OCI-LY7 (cell line): ENCODE results near the gene INHA. TPM values are rescaled to one million over a fixed set of nuclear protein-coding genes. Genes with fewer than 3 reads are reported as not detected.

ENCODE experiments used
- BruUV-seq: library from RNA; stranded (reverse); fragments of 400-500 nt; replicated peaks from 2 replicates; lab custom pipeline; 2021; lab: Mats Ljungman, UMichigan
- CTCF ChIA-PET: fragments of 300-600 bp; sonication (Branson Sonifier 250); formaldehyde crosslinking; loops from one replicate; lab custom pipeline; 2022; ENCODE audit warnings: antibody characterized with exemption; ENCODE audit not compliant: unreplicated experiment; lab: Charles Lee
- POLR2A ChIA-PET: fragments of 300-600 bp; sonication (Branson Sonifier 250); formaldehyde crosslinking; loops from one replicate; lab custom pipeline; 2022; ENCODE audit warnings: antibody characterized with exemption; lab: Charles Lee
- DNase-seq: peaks from one replicate; pipeline ENCODE4 v3.0.0-alpha.2; 2015; ENCODE audit warnings: low spot score
- H2AFZ ChIP-seq: fragments of 200-600 bp; sonication (generic), shearing (Covaris generic); 2 replicates; pipeline ENCODE4 v1.6.1; 2014; ENCODE audit warnings: mild to moderate bottlenecking, antibody characterized with exemption, low read length, moderate library complexity
- H3K27ac ChIP-seq: fragments of 200-600 bp; sonication (generic); 2 replicates; pipeline ENCODE4 v1.5.1; 2014; ENCODE audit warnings: mixed run types, low read depth, mild to moderate bottlenecking, moderate library complexity, low read length, inconsistent platforms; ENCODE audit not compliant: poor library complexity, severe bottlenecking
- H3K36me3 ChIP-seq: fragments of 200-600 bp; sonication (generic); 2 replicates; pipeline ENCODE4 v1.6.1; 2014; ENCODE audit warnings: mild to moderate bottlenecking, antibody characterized with exemption, low read length, moderate library complexity, mixed read lengths; ENCODE audit not compliant: insufficient read depth
- H3K4me1 ChIP-seq: fragments of 200-600 bp; sonication (generic); 2 replicates; pipeline ENCODE4 v1.5.1; 2014; ENCODE audit warnings: mild to moderate bottlenecking, low read length; ENCODE audit not compliant: insufficient read depth, poor library complexity, severe bottlenecking
- H3K4me2 ChIP-seq: fragments of 200-600 bp; sonication (generic); 2 replicates; pipeline ENCODE4 v1.6.1; 2014; ENCODE audit warnings: mild to moderate bottlenecking, low read length
- H3K4me3 ChIP-seq: fragments of 200-600 bp; sonication (generic); 2 replicates; pipeline ENCODE4 v1.5.1; 2014; ENCODE audit warnings: mild to moderate bottlenecking, low read depth, low read length; ENCODE audit not compliant: poor library complexity, severe bottlenecking
- H3K79me2 ChIP-seq: fragments of 200-600 bp; sonication (generic); 2 replicates; pipeline ENCODE4 v1.6.1; 2016; ENCODE audit warnings: low read depth, mild to moderate bottlenecking, low read length, moderate library complexity, mixed read lengths; ENCODE audit not compliant: insufficient read depth
- H3K9me2 ChIP-seq: fragments of 200-600 bp; sonication (generic); 2 replicates; pipeline ENCODE4 v1.6.1; 2016; ENCODE audit warnings: mild to moderate bottlenecking, low read length, mixed read lengths; ENCODE audit not compliant: insufficient read depth
- H3K9me3 ChIP-seq: fragments of 200-600 bp; sonication (generic); 2 replicates; pipeline ENCODE4 v1.6.1; 2014; ENCODE audit warnings: mild to moderate bottlenecking, mixed run types, low read length, mixed read lengths
- H4K20me1 ChIP-seq: fragments of 200-600 bp; sonication (generic); 2 replicates; pipeline ENCODE4 v1.6.1; 2014; ENCODE audit warnings: mild to moderate bottlenecking, antibody characterized with exemption, low read length, moderate library complexity, mixed read lengths; ENCODE audit not compliant: insufficient read depth
- EZH2phosphoT487 ChIP-seq: fragments of 200-600 bp; sonication (generic); IDR thresholded peaks from 2 replicates; pipeline ENCODE4 v1.6.1; 2018; ENCODE audit warnings: low read depth, borderline replicate concordance, mild to moderate bottlenecking, mixed run types, antibody characterized with exemption, low read length, moderate library complexity, mixed read lengths
- intact Hi-C: fragments of 100-400 bp; cut with micrococcal nuclease; formaldehyde crosslinking; loops from one replicate; pipeline ENCODE4 v1.10.0; 2022; ENCODE audit not compliant: unreplicated experiment
- total RNA-seq, 2 experiments: library from RNA; depleted of rRNA in 1 of 2; stranded (reverse); fragments of >200 nt in 1 of 2; shearing (Covaris generic) in 1 of 2; gene quantifications; 2 replicates each; pipeline ENCODE4 v1.2.3, GENCODE V29; 2014 to 2022
- TF ChIP-seq, protein P1 (sequence below): fragments of 200-600 bp; sonication (generic); conservative IDR thresholded peaks from 2 replicates; pipeline ENCODE4 v1.5.1; 2014; ENCODE audit warnings: mild to moderate bottlenecking, antibody characterized with exemption, low read length, moderate library complexity, mixed read lengths

The INHA gene
- total RNA-seq, 2 experiments from 2014 or later, result not detected

DNA sequence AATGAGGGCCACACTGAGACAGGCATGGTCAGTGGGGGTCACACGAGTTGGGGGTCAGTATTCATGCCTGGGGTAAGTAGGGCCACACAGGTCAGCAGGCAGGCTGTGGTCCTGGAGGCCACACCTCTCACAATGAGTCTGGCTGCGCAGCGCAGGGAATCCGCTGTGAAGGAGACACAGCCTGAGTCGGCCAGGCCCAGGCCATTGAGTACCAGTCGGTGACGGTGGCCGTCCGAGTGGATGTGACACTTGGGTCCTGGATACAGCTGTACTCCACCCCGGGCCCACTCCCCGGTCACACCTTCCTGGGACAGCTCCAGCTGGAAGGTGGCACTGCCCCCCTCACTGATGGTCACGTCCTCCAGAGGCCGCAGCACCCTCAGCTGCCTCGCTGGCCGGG lies 17.8 kb upstream of the INHA start:
- ChIA-PET CTCF (no interaction called here), POLR2A (no interaction called here)
- H3K4me1 ChIP-seq, result peaks cover 7% of the 10 kb centered on the region
- BruUV-seq, result no TSS peak
- H4K20me1 ChIP-seq, result no peaks in the 10 kb centered on the region
- no peaks in the 10 kb centered on the region for H3K36me3 ChIP-seq
- no peak for DNase-seq
- TF ChIP-seq, protein P1, sequence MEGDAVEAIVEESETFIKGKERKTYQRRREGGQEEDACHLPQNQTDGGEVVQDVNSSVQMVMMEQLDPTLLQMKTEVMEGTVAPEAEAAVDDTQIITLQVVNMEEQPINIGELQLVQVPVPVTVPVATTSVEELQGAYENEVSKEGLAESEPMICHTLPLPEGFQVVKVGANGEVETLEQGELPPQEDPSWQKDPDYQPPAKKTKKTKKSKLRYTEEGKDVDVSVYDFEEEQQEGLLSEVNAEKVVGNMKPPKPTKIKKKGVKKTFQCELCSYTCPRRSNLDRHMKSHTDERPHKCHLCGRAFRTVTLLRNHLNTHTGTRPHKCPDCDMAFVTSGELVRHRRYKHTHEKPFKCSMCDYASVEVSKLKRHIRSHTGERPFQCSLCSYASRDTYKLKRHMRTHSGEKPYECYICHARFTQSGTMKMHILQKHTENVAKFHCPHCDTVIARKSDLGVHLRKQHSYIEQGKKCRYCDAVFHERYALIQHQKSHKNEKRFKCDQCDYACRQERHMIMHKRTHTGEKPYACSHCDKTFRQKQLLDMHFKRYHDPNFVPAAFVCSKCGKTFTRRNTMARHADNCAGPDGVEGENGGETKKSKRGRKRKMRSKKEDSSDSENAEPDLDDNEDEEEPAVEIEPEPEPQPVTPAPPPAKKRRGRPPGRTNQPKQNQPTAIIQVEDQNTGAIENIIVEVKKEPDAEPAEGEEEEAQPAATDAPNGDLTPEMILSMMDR, result no peak
- TF ChIP-seq EZH2phosphoT487, result no peak
- no peaks in the 10 kb centered on the region for H3K9me3 ChIP-seq
- H3K9me2 ChIP-seq, result no peaks in the 10 kb centered on the region
- H3K27ac ChIP-seq, result no peak overlapping the region
- no peak overlapping the region for H2AFZ ChIP-seq
- no peak overlapping the region for H3K4me2 ChIP-seq
- no peaks in the 10 kb centered on the region for H3K79me2 ChIP-seq
- intact Hi-C loops, result no loop called here
- H3K4me3 ChIP-seq, result no peak overlapping the region

DNA sequence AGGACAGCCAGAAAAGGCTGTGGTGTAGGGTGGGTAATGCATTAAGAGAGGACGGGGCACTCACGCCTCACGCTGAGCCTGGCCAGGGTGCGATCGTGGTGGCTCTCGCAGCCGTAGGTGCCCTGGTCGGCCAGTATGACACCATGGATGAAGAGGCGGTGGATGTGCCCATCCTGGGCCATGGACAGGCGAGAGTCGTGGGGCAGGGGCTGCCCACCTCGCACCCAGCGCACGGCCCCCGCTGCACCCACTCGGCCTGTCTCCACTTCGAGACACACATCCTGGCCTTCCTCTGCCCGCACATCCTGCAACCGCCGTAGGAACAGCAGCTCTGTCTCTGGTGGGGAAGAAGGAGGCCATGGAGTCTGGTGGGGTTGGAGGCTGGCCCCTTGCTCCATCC lies 16.2 kb upstream of the INHA start:
- Histone ChIP-seq H3K4me3 (no peak overlapping the region), H3K27ac (no peak overlapping the region), H3K9me3 (no peaks in the 10 kb centered on the region), H3K4me2 (no peak overlapping the region), H4K20me1 (no peaks in the 10 kb centered on the region), H3K79me2 (no peaks in the 10 kb centered on the region), H3K36me3 (no peaks in the 10 kb centered on the region), H2AFZ (no peak overlapping the region), H3K4me1 (peaks cover 7% of the 10 kb centered on the region), H3K9me2 (no peaks in the 10 kb centered on the region)
- no peak for DNase-seq
- ChIA-PET POLR2A (no interaction called here), CTCF (no interaction called here)
- TF ChIP-seq, protein P1, result no peak
- no peak for TF ChIP-seq EZH2phosphoT487
- no TSS peak for BruUV-seq
- intact Hi-C loops, result no loop called here

DNA sequence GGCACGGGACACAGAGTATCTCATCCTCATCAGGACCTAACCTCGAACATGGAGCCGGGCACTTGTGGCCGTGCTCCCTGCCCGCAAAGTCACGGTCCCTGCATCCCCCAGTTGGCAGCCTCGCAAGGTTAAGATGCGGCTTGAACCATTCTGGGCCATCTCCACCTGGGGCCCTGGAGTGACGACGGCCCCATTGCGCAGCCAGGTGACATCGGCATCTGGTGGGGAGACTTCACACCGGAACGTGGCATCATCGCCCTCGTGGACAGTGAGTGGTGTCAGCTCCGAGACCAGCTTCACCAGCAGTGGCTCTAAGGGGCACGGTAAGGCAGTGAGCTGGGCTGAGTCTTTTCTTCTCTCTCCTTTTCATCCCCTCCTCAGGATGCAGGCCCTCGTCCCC lies 15.7 kb upstream of the INHA start:
- H4K20me1 ChIP-seq, result no peaks in the 10 kb centered on the region
- no peaks in the 10 kb centered on the region for H3K36me3 ChIP-seq
- H3K4me2 ChIP-seq, result no peak overlapping the region
- H3K9me3 ChIP-seq, result no peaks in the 10 kb centered on the region
- peaks cover 7% of the 10 kb centered on the region for H3K4me1 ChIP-seq
- no peaks in the 10 kb centered on the region for H3K9me2 ChIP-seq
- TF ChIP-seq EZH2phosphoT487, result no peak
- TF ChIP-seq, protein P1, result no peak
- no peak overlapping the region for H3K27ac ChIP-seq
- no peak overlapping the region for H3K4me3 ChIP-seq
- no peaks in the 10 kb centered on the region for H3K79me2 ChIP-seq
- ChIA-PET POLR2A (no interaction called here), CTCF (no interaction called here)
- DNase-seq, result no peak
- intact Hi-C loops, result no loop called here
- no TSS peak for BruUV-seq
- no peak overlapping the region for H2AFZ ChIP-seq
